DND-41 (cell line): ENCODE measurements around the gene RELL2.

Source experiments
- ATAC-seq: fragments of 200-7000 bp; cut with Tn5 transposase; 3 replicates; pipeline ENCODE4 v1.9.1; 2021; ENCODE audit warnings: low read depth; ENCODE audit not compliant: insufficient read depth
- DNase-seq: peaks from one replicate; pipeline ENCODE4 v3.0.0-alpha.2; 2020
- H2AFZ ChIP-seq: 2 replicates; pipeline ENCODE4 v1.6.0; 2012; ENCODE audit warnings: low read depth, low read length
- H3K27ac ChIP-seq: 2 replicates; pipeline ENCODE4 v1.5.1; 2012; ENCODE audit warnings: low read length, inconsistent platforms
- H3K27me3 ChIP-seq: fragments of 200-600 bp; sonication (generic); 2 replicates; pipeline ENCODE4 v1.6.0; 2012; ENCODE audit warnings: low read length, mild to moderate bottlenecking, inconsistent platforms; ENCODE audit not compliant: insufficient read depth, poor library complexity
- H3K36me3 ChIP-seq: 2 replicates; pipeline ENCODE4 v1.5.1; 2012; ENCODE audit warnings: low read length, inconsistent platforms; ENCODE audit not compliant: insufficient read depth
- H3K4me1 ChIP-seq: 2 replicates; pipeline ENCODE4 v1.5.1; 2012; ENCODE audit warnings: mild to moderate bottlenecking, low read length; ENCODE audit not compliant: insufficient read depth
- H3K4me2 ChIP-seq: 2 replicates; pipeline ENCODE4 v1.6.0; 2012; ENCODE audit warnings: mild to moderate bottlenecking, moderate library complexity, low read length, inconsistent platforms; ENCODE audit not compliant: insufficient read depth
- H3K4me3 ChIP-seq, 2 experiments: fragments of 200-600 bp in 1 of 2; shearing (Covaris generic) in 1 of 2; 2 replicates each; pipeline ENCODE4 v1.5.1; 2012 to 2016; ENCODE audit warnings: inconsistent platforms in 2 of 2, low read length in 2 of 2, mild to moderate bottlenecking in 2 of 2, low read depth in 1 of 2, moderate library complexity in 1 of 2
- H3K79me2 ChIP-seq: 2 replicates; pipeline ENCODE4 v1.6.0; 2012; ENCODE audit warnings: low read length, inconsistent platforms; ENCODE audit not compliant: insufficient read depth
- H3K9ac ChIP-seq: 2 replicates; pipeline ENCODE4 v1.6.0; 2012; ENCODE audit warnings: low read depth, mild to moderate bottlenecking, inconsistent platforms, low read length, moderate library complexity
- H3K9me3 ChIP-seq: 2 replicates; pipeline ENCODE4 v1.5.1; 2012; ENCODE audit warnings: low read length, moderate library complexity, mild to moderate bottlenecking, inconsistent platforms; ENCODE audit not compliant: insufficient read depth, severe bottlenecking
- H4K20me1 ChIP-seq: 2 replicates; pipeline ENCODE4 v1.6.0; 2012; ENCODE audit warnings: low read length; ENCODE audit not compliant: insufficient read depth
- CTCF ChIP-seq: IDR thresholded peaks from 2 replicates; pipeline ENCODE4 v1.5.1; 2012; ENCODE audit warnings: borderline replicate concordance, low read length, moderate library complexity, mild to moderate bottlenecking; ENCODE audit not compliant: poor library complexity, severe bottlenecking; ENCODE audit errors: extremely low read depth
- EZH2 ChIP-seq: IDR thresholded peaks from 3 replicates; pipeline ENCODE4 v1.6.1; 2012; ENCODE audit warnings: borderline replicate concordance, low read depth, mild to moderate bottlenecking, moderate library complexity, low read length, inconsistent platforms; ENCODE audit not compliant: severe bottlenecking

RELL2 gene

DNA sequence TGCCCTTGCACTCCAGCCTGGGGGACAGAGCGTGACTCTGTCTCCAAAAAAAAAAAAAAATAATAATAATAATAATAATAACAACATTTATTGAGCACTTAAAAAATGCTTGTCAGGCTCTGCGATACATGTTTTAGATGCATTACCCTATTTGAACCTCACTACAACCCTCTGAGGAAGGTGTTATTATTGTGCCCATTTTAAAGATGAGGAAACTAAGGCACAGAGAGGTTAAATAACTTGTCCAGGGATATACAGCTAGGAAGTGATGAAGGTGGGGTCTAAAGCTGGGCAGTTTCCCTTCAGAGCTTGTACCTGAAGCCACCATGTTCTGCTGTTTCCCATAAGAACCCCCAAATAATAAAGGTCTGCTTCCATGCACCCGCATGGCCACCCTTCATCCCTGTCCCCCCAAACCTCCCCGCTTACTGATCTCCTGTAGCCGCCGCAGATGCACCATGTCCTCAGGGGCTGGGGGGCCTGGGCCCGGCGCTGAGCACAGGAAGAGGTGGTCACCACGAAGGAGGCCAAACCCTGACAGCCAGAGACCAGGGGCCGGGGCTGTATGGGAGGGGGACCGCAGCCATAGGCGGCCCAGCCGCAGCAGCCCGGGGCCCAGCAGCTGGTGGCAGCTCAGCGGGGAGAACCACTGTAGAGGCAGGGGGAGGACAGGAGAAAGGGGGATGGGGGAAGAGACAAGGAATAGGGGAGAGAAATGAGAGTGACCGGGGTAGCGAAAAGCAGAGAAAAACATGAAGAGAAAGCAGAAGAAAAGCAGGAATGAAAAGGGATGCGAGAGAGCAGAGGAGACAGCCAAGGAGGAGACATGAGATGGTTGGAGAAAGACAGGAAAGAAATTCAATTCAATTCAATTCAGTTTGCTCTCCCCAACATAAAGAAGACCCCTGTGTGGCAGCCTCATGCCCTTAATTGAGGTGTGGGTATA lies 29.5 kb downstream of the RELL2 start:
- H3K9me3 ChIP-seq, result no peaks in the 10 kb centered on the region
- H3K36me3 ChIP-seq, result no peaks in the 10 kb centered on the region
- no peak overlapping the region for H2AFZ ChIP-seq
- H3K27me3 ChIP-seq, result no peaks in the 10 kb centered on the region
- H3K4me3 ChIP-seq, result no peak overlapping the region
- no peak overlapping the region for H3K4me2 ChIP-seq
- H4K20me1 ChIP-seq, result no peaks in the 10 kb centered on the region; the same call in 1 of the 2 replicates
- H3K79me2 ChIP-seq, result no peaks in the 10 kb centered on the region
- TF ChIP-seq CTCF, result no peak
- no peak for TF ChIP-seq EZH2
- DNase-seq (no peak), ATAC-seq (no peak)
- H3K27ac ChIP-seq, result no peak overlapping the region
- H3K4me1 ChIP-seq, result no peaks in the 10 kb centered on the region
- H3K9ac ChIP-seq, result no peak overlapping the region

GRCh38 chr5:141668601-141669265 lies 31.9 kb downstream of the RELL2 start:
- Histone ChIP-seq H3K9me3 (no peaks in the 10 kb centered on the region), H3K36me3 (no peaks in the 10 kb centered on the region), H3K27ac (no peak overlapping the region), H3K27me3 (no peaks in the 10 kb centered on the region), H3K4me1 (no peaks in the 10 kb centered on the region), H3K9ac (no peak overlapping the region), H3K4me3 (no peak overlapping the region), H3K79me2 (no peaks in the 10 kb centered on the region), H2AFZ (no peak overlapping the region), H3K4me2 (no peak overlapping the region), H4K20me1 (no peaks in the 10 kb centered on the region; the same call in 1 of the 2 replicates)
- DNase-seq (no peak), ATAC-seq (no peak)
- TF ChIP-seq CTCF, result no peak
- TF ChIP-seq EZH2, result no peak

GRCh38 chr5:141669520-141669919 lies 32.7 kb downstream of the RELL2 start:
- Histone ChIP-seq H3K4me3 (no peak overlapping the region), H3K4me2 (no peak overlapping the region), H3K27me3 (no peaks in the 10 kb centered on the region), H3K9me3 (no peaks in the 10 kb centered on the region), H2AFZ (no peak overlapping the region), H4K20me1 (no peaks in the 10 kb centered on the region; the same call in 1 of the 2 replicates), H3K9ac (no peak overlapping the region), H3K79me2 (no peaks in the 10 kb centered on the region), H3K27ac (no peak overlapping the region), H3K36me3 (no peaks in the 10 kb centered on the region), H3K4me1 (no peaks in the 10 kb centered on the region)
- TF ChIP-seq EZH2 (no peak), CTCF (no peak)
- ATAC-seq (no peak), DNase-seq (no peak)
